Fibroblast of pulmonary artery (primary cell): ENCODE results near the gene RSRP1.

Source experiments
- DNase-seq: peaks from one replicate; pipeline ENCODE4 v3.0.0-alpha.2; 2010; ENCODE audit warnings: low read depth
- H3K4me3 ChIP-seq: replicated peaks from 2 replicates; pipeline ENCODE4 v1.5.1; 2011; ENCODE audit warnings: low read depth, mild to moderate bottlenecking, control low read depth, low read length, moderate library complexity
- CTCF ChIP-seq: IDR thresholded peaks from 2 replicates; pipeline ENCODE4 v1.5.1; 2011; ENCODE audit warnings: mild to moderate bottlenecking, control low read depth, low read length, inconsistent platforms; ENCODE audit errors: missing control alignments

Gene RSRP1

DNA sequence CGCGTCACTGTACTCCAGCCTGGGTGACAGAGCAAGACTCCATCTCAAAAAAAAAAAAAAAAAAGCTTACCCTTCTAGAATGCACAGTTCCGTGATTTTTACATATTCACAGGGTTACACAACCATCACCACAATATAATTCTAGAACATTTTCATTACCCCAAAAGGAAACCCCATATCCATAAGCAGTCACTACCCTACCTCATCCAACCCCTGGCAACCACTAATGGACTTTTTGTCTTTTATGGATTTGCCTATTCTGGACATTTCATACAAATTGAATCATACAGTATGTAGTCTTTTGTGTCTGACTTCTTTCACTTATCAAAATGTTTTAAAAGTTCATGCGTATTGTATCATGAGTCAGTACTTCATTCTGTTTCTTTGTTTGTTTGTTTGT lies 37.7 kb downstream of the RSRP1 start:
- no peak overlapping the region for H3K4me3 ChIP-seq
- no peak for TF ChIP-seq CTCF
- DNase-seq = no peak

DNA sequence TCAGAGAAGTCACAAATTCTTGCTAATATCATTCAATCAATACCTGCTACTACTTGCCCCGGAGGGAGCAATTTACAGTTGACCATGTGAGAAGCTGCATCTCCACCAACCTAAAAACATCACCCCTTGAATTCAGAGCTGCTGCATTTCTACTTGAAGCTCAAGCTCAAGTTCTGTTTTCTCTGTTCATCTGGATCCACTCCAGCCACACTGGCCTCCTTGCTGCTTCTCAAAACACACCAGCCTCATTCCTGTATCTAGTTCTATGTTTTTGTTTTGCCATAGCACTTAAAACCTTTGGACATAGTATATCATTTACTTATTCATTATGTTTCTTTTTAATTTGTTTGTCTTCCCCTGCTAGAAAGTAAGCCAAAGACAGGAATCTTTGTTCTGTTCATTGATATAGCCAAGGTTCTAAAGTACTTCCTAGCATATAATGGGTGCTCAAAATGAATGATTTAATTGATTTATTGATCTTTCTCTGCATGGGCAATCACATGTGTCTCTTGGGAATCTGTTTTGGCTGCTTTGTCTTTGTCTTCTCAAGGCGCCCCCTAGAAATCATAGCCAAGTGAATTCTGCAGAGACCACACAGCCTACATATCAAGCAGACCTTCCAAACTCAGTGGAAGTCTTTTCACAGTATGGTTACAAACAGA lies 38.6 kb downstream of the RSRP1 start:
- TF ChIP-seq CTCF = no peak
- H3K4me3 ChIP-seq = no peak overlapping the region
- DNase-seq = no peak

- no peak for DNase-seq
- no peak for TF ChIP-seq CTCF
- H3K4me3 ChIP-seq = no peak overlapping the region
These were observed 39.2 kb downstream of the RSRP1 start for GRCh38 chr1:25208092-25208491.

DNA sequence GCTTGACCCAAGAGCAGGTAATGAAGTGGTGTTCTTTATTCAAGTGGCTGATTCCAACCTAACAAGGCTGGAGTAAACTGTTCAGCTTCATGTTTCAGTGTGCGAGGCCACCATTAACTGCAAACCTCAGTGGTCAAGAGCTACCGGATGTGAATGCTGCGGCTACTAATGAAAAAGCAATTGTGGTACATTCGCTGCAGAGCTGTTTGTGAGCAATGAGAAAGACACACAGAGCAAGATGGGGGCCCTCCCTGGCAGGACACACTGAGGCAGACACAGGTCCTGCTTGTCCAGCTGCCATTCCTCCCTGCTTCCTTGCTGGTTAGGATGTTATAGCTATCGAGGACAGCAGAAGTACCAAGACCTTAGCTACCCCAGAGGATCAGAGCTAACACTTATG lies 41.1 kb downstream of the RSRP1 start:
- no peak for TF ChIP-seq CTCF
- DNase-seq = no peak
- no peak overlapping the region for H3K4me3 ChIP-seq

DNA sequence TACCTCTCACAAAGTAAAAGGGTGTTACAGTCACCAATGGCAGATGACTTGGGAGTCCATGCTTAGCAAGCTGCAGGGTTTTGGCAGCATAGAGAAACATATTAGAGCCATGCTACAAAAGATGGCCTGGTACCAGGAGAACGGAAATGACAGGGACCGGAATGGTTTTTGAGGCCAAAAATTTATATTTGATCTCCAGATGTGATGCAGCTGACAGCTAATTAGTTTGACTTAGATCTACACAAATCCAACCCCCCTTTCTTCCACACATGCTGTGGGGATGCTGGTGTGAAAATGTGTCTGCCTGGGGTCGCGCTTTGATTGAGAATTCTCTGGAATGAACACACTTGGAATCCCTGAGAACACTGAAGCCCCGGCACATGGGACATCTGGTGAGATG lies 41.5 kb downstream of the RSRP1 start:
- no peak for DNase-seq
- no peak for TF ChIP-seq CTCF
- no peak overlapping the region for H3K4me3 ChIP-seq

DNA sequence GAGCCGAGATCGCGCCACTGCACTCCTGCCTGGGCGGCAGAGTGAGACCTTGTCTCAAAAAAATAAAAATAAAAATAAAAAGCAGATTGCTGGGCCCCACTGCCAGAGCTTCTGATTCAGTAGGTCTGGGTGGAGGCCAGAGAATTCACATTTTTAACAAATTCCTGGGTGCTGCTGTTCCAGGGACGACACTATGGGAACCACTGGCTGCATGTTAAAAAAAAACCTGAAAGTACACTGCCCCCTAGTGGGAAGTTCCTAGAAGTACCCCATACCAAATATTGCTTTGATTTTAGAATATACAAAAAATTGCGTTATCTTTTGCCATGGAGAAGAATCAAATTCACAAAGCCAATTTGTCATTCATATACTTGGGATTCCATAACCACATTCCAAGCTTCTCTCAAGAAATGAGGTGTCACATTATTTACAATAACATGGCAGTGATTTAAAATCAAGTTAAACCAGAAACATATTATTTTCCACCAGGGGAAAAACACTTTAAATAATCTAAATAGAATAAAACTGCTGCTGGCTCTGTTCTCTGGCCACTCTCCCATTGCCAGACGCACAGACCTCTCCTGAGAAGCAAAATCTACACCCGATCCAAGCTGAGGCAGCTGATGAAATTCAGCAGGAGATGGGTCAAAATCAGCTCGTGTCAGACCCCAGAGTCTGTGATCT lies 42.3 kb downstream of the RSRP1 start:
- peak; percentile 70 for DNase-seq
- no peak overlapping the region for H3K4me3 ChIP-seq
- peak; percentile 68 for TF ChIP-seq CTCF

- DNase-seq = no peak
- no peak overlapping the region for H3K4me3 ChIP-seq
- no peak for TF ChIP-seq CTCF
These were observed 46.2 kb downstream of the RSRP1 start for GRCh38 chr1:25201006-25201405.
